Smooth muscle cell (in vitro differentiated cells): ENCODE results near the gene MIPEP. TPM values are rescaled to one million over a fixed set of nuclear protein-coding genes. Genes with fewer than 3 reads are reported as not detected.

ENCODE experiments used
- DNase-seq: peaks from one replicate; lab custom pipeline; 2025; ENCODE audit not compliant: unreplicated experiment; lab: John Stamatoyannopoulos, UW
- H2AFZ ChIP-seq: fragments of 200-600 bp; sonication (generic); 2 replicates; pipeline ENCODE4 v1.6.0; 2016; ENCODE audit warnings: antibody characterized with exemption, low read depth, mild to moderate bottlenecking
- H3F3A ChIP-seq: fragments of 200-600 bp; sonication (generic); 2 replicates; pipeline ENCODE4 v1.6.0; 2017; ENCODE audit warnings: antibody characterized with exemption, low read depth
- H3K27ac ChIP-seq: fragments of 200-600 bp; sonication (generic); 2 replicates; pipeline ENCODE4 v1.5.1; 2016; ENCODE audit warnings: low read depth, mild to moderate bottlenecking
- H3K27me3 ChIP-seq: fragments of 200-600 bp; sonication (generic); 2 replicates; pipeline ENCODE4 v1.6.1; 2016; ENCODE audit warnings: low read depth, mild to moderate bottlenecking
- H3K36me3 ChIP-seq: fragments of 200-600 bp; sonication (generic); 2 replicates; pipeline ENCODE4 v1.5.1; 2016; ENCODE audit warnings: low read depth
- H3K4me1 ChIP-seq: fragments of 200-600 bp; sonication (generic); 2 replicates; pipeline ENCODE4 v1.5.1; 2016; ENCODE audit warnings: low read depth
- H3K4me2 ChIP-seq: fragments of 200-600 bp; sonication (generic); 2 replicates; pipeline ENCODE4 v1.6.0; 2016; ENCODE audit warnings: mild to moderate bottlenecking
- H3K4me3 ChIP-seq: fragments of 200-600 bp; sonication (generic); 2 replicates; pipeline ENCODE4 v1.5.1; 2016; ENCODE audit warnings: mild to moderate bottlenecking
- H3K79me2 ChIP-seq: fragments of 200-600 bp; sonication (generic); 2 replicates; pipeline ENCODE4 v1.6.0; 2016; ENCODE audit warnings: low read depth, mild to moderate bottlenecking
- H3K9ac ChIP-seq: fragments of 200-600 bp; sonication (generic); 2 replicates; pipeline ENCODE4 v1.6.0; 2016; ENCODE audit warnings: low read depth
- H3K9me3 ChIP-seq: fragments of 200-600 bp; sonication (generic); replicated peaks from 2 replicates; pipeline ENCODE4 v1.5.1; 2016; ENCODE audit warnings: low read depth
- H4K20me1 ChIP-seq: fragments of 200-600 bp; sonication (generic); 2 replicates; pipeline ENCODE4 v1.6.0; 2016; ENCODE audit warnings: low read depth
- CTCF ChIP-seq: fragments of 200-600 bp; sonication (generic); IDR thresholded peaks from 2 replicates; pipeline ENCODE4 v1.5.1; 2017; ENCODE audit warnings: borderline replicate concordance, mild to moderate bottlenecking, antibody characterized with exemption; ENCODE audit not compliant: insufficient read depth, poor library complexity, severe bottlenecking
- WGBS: methylation state at CpG from one replicate; pipeline ENCODE4 v1.1.7; 2016; ENCODE audit warnings: low lambda C conversion rate; 5-methylcytosine and 5-hydroxymethylcytosine counted together
- polyA plus RNA-seq: library from polyadenylated mRNA; unstranded; fragments of >200 nt; fragmentation: Nextera tagmentation; extraction: Ambion mirVana; gene quantifications from 2 replicates; pipeline ENCODE4 v1.2.1, GENCODE V29; 2016
- total RNA-seq: library from RNA; depleted of rRNA; stranded (reverse); fragments of >200 nt; gene quantifications from 2 replicates; pipeline ENCODE4 v1.2.3, GENCODE V29; 2014

Gene MIPEP
- total and polyA plus RNA-seq, 2 experiments from 2014 or later: 15.7 to 18.9 TPM

DNA sequence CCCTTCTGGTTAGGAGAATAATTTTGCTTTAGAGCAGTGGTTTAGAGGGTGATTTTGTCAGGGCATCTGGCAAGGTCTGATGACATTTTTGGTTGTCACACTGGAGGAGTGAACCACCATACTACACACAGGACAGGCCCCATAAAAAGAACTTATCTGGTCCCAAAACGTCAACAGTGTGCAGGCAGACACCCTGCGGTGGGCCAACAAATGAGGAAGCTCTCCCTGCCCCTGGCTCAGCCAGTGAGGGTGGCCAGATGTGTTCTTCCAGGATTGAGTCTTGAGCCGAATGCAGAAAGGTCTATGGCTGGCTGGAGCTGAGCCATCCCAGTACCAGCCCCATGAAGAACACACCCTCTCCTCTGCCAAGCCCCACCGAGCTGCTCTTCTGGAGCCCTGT, 149.2 kb downstream of the MIPEP start:
- Histone ChIP-seq H2AFZ (no peak overlapping the region), H3K79me2 (no peaks in the 10 kb centered on the region), H3K27me3 (no peaks in the 10 kb centered on the region), H3K4me3 (no peak overlapping the region), H3K4me1 (no peaks in the 10 kb centered on the region), H4K20me1 (no peaks in the 10 kb centered on the region), H3K4me2 (no peak overlapping the region), H3K36me3 (no peaks in the 10 kb centered on the region), H3K9ac (no peak overlapping the region), H3K27ac (no peak overlapping the region), H3K9me3 (no peaks in the 10 kb centered on the region), H3F3A (no peaks in the 10 kb centered on the region)
- WGBS: 53% methylated on average over 4 of the region's 4 CpGs
- no peak for TF ChIP-seq CTCF
- DNase-seq: no peak

DNA sequence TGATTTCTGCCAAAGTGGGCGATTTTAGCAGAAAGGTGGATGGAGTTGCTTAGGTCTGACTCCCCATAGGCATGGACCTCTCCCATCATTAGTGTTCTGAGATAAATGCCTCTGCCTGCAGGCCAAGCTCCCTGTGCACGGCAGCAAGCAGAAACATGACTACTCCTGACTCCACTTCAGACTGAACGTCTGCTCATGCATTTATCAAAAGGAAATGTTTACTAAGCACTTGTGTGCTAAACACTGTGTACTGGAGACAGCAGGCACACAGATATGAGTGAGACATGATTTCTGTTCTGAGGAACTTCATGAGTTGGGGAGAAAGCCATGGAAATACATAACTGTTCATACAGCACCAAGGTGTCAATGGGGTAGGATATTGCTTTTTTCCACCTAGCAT, 149.6 kb downstream of the MIPEP start:
- Histone ChIP-seq H3F3A (no peaks in the 10 kb centered on the region), H4K20me1 (no peaks in the 10 kb centered on the region), H3K4me1 (no peaks in the 10 kb centered on the region), H3K4me3 (no peak overlapping the region), H2AFZ (no peak overlapping the region), H3K4me2 (no peak overlapping the region), H3K36me3 (no peaks in the 10 kb centered on the region), H3K9ac (no peak overlapping the region), H3K27me3 (no peaks in the 10 kb centered on the region), H3K9me3 (no peaks in the 10 kb centered on the region), H3K79me2 (no peaks in the 10 kb centered on the region), H3K27ac (no peak overlapping the region)
- no peak for DNase-seq
- TF ChIP-seq CTCF: no peak
- 32% methylated on average over 3 of the region's 3 CpGs for WGBS

DNA sequence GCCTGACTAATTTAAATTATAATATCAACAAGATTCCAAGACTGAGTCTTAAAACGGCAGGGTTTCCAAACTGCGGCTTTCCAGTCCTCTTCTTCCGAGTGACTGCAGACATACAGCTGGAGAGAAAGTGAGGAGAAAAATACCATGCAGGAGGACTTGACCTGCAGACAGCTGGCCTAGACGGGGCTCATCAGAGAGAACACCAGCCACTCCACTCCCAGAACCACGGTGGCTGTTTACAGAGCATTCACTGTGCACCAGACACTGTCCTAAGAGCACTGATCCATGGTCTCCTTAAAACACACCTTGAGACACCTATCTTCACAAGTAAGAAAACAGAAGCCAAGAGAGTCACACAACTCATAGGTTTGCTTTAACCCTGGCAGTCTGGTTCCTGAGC, 152.7 kb downstream of the MIPEP start:
- no peaks in the 10 kb centered on the region for H4K20me1 ChIP-seq
- no peak for DNase-seq
- no peaks in the 10 kb centered on the region for H3K4me1 ChIP-seq
- H2AFZ ChIP-seq: no peak overlapping the region
- 73% methylated on average over 5 of the region's 5 CpGs for WGBS
- H3K27ac ChIP-seq: no peak overlapping the region
- no peaks in the 10 kb centered on the region for H3K79me2 ChIP-seq
- H3K4me3 ChIP-seq: no peak overlapping the region
- no peaks in the 10 kb centered on the region for H3K36me3 ChIP-seq
- no peaks in the 10 kb centered on the region for H3K9me3 ChIP-seq
- H3F3A ChIP-seq: no peaks in the 10 kb centered on the region
- no peak for TF ChIP-seq CTCF
- H3K27me3 ChIP-seq: no peaks in the 10 kb centered on the region
- H3K9ac ChIP-seq: no peak overlapping the region
- H3K4me2 ChIP-seq: no peak overlapping the region

GRCh38 chr13:23735329-23735728, 153.9 kb downstream of the MIPEP start:
- Histone ChIP-seq H3K36me3 (no peaks in the 10 kb centered on the region), H3K9me3 (no peaks in the 10 kb centered on the region), H4K20me1 (no peaks in the 10 kb centered on the region), H3K4me1 (no peaks in the 10 kb centered on the region), H3K79me2 (no peaks in the 10 kb centered on the region), H3F3A (no peaks in the 10 kb centered on the region), H3K9ac (no peak overlapping the region), H2AFZ (no peak overlapping the region), H3K4me2 (no peak overlapping the region), H3K27me3 (no peaks in the 10 kb centered on the region), H3K27ac (no peak overlapping the region), H3K4me3 (no peak overlapping the region)
- no peak for TF ChIP-seq CTCF
- WGBS: 78% methylated on average over 2 of the region's 2 CpGs
- DNase-seq: no peak
